KOPT-K1 (cell line): Measurements from ENCODE around the gene NEAT1.
"Not testable (repeated sequence)": the region's sequence is repeated elsewhere in the genome, so short reads cannot be mapped to it uniquely, and the experiment has no call there.

Source experiments
- H3K27ac ChIP-seq: fragments of 200-600 bp; sonication (generic); 2 replicates; pipeline ENCODE4 v1.5.1; 2016; ENCODE audit warnings: antibody characterized with exemption, mild to moderate bottlenecking, low read depth, low read length; ENCODE audit not compliant: poor library complexity, severe bottlenecking
- H3K36me3 ChIP-seq: fragments of 200-600 bp; sonication (generic); 2 replicates; pipeline ENCODE4 v1.5.1; 2017; ENCODE audit warnings: antibody characterized with exemption, mild to moderate bottlenecking, low read length, moderate library complexity; ENCODE audit not compliant: insufficient read depth
- H3K9me3 ChIP-seq: fragments of 200-600 bp; sonication (generic); 2 replicates; pipeline ENCODE4 v1.5.1; 2017; ENCODE audit warnings: antibody characterized with exemption, low read length, mild to moderate bottlenecking; ENCODE audit not compliant: insufficient read depth, poor library complexity, severe bottlenecking

NEAT1 gene

GRCh38 chr11:65452806-65453490 lies 30.4 kb downstream of the NEAT1 start:
- H3K27ac ChIP-seq = no peak overlapping the region
- no peaks in the 10 kb centered on the region for H3K9me3 ChIP-seq
- no peaks in the 10 kb centered on the region for H3K36me3 ChIP-seq

GRCh38 chr11:65454311-65454695 lies 31.7 kb downstream of the NEAT1 start:
- no peaks in the 10 kb centered on the region for H3K9me3 ChIP-seq
- no peak overlapping the region for H3K27ac ChIP-seq
- H3K36me3 ChIP-seq = no peaks in the 10 kb centered on the region

DNA sequence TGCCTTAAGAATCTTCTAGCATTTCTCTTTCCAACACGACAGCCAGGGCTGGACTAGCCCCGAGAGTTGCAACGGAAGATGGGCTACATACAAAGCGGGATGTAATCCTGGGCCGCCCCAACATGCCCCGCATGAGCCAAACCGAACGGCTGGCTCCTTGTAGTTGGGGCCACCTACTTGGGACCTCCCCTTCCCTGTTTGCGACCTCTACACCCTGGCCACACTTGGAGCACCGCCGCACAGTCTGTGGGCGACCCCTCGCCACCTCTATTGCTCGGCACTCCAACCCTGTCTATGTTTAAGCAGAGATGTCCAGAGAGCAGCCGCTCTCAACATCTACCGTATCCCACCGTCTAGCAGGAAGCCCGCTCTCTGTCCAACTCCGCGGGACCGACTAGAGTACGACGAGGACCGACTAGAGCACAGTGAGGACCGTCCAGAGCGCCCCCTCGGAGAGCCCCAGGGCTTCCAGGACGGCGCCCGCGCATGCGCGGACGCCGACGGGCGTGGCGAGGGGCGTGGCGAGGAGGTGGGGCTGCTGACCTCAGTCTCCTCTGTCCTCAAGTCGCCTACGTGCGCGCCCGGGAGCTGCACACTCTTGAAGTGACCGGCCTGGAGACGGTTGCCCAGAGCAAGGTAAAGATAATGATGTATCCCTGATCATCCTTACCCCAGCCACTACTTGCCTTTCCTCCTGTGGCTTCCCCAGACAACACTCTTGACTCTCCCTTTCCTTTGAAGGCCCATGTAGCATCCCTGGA lies 32.3 kb downstream of the NEAT1 start:
- Histone ChIP-seq H3K9me3 (no peaks in the 10 kb centered on the region), H3K27ac (peak overlapping the region; percentile 33), H3K36me3 (no peaks in the 10 kb centered on the region)

- H3K27ac ChIP-seq = no peak overlapping the region
- no peaks in the 10 kb centered on the region for H3K9me3 ChIP-seq
- H3K36me3 ChIP-seq = no peaks in the 10 kb centered on the region
Measured at GRCh38 chr11:65456418-65456817, 33.8 kb downstream of the NEAT1 start.

DNA sequence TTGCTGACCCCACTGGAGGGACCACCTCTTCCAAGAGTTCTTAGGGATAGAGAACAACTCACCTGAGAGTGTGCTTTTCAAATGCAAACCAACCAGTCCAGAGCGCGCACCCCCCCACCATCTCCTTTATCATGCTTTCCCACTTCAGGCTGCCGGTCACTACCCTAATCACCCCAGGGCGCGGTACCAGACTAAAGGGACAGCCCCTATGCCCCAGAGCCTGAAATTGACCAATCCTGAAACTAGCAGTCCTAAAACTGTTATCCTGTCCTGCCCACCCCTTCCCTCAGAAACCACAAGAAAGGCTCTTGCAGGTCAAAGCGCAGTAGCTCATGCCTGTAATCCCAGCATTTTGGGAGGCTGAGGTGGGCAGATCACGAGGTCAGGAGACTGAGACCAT lies 37.0 kb downstream of the NEAT1 start:
- H3K9me3 ChIP-seq = no peaks in the 10 kb centered on the region
- no peaks in the 10 kb centered on the region for H3K36me3 ChIP-seq
- H3K27ac ChIP-seq = no peak overlapping the region

DNA sequence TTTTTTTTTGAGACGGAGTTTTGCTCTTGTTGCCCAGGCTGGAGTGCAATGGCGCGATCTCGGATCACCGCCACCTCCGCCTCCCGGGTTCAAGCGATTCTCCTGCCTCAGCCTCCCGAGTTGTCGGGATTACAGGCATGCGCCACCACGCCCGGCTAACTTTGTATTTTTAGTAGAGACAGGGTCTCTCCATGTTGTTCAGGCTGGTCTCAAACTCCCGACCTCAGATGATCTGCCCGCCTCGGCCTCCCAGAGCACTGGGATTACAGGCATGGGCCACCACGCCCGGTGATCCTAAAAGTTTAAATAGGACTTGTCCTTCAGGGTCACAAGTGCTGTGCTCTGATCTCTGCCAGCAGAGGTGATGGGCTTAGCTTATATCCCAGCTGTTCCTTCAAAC lies 42.9 kb downstream of the NEAT1 start:
- H3K27ac ChIP-seq, H3K9me3 ChIP-seq, H3K36me3 ChIP-seq: not testable (repeated sequence)

GRCh38 chr11:65467306-65467705 lies 44.7 kb downstream of the NEAT1 start:
- not testable (repeated sequence) for H3K36me3 ChIP-seq, H3K9me3 ChIP-seq, H3K27ac ChIP-seq

GRCh38 chr11:65468874-65469333 lies 46.3 kb downstream of the NEAT1 start:
- H3K36me3 ChIP-seq = no peaks in the 10 kb centered on the region
- H3K27ac ChIP-seq = no peak overlapping the region
- no peaks in the 10 kb centered on the region for H3K9me3 ChIP-seq

DNA sequence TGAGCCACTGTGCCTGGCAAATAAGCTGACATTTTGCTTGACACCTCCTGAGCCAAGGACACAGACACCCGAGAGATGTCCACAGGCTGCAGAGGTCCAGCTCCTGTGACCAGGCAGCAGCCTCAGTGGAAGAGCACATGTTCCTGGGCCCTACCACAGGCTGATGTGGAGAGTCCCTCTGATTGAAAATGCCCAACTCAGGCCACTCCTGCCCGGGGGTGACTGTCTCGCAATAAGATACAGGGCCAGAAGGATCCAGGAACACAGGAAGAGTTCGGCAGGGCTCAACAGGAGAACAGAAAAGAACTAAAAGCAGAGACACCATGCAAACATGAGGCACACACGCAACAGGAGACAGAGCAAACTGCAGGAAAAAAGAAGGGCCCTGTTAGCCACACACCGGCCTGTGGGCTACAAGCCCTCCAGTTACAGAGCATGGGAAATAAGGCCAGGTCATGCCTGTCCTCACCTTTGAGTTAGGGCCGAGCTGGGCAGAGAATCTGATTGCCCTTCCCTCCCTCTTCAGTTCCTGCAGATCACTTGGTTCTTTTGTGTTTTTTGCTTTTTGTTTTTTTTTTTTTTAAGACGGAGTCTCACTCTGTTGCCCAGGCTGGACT lies 47.9 kb downstream of the NEAT1 start:
- Histone ChIP-seq H3K36me3 (no peaks in the 10 kb centered on the region), H3K27ac (no peak overlapping the region), H3K9me3 (no peaks in the 10 kb centered on the region)

DNA sequence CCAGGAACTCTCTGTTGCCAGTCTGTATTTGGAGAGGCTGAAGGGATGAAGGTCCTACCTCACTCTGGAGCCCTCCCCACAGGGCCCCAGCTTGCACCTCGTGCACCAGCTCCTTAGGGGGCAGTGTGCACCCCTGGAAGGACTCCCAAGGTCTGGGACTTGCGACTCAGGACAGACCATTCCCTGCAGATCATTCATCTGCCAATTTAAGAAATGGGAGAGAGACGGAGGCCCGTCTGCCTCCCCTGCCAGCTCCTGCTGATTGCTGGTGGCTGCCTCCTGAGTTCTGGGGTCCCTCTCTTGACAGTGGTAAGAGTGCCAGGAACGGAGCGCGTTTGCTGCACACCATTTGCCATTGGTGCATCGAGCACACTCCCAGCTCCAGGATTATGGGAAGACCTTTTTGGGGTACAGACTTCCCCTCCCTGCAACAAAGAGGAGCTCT lies 48.9 kb downstream of the NEAT1 start:
- H3K9me3 ChIP-seq = no peaks in the 10 kb centered on the region
- H3K27ac ChIP-seq = no peak overlapping the region
- H3K36me3 ChIP-seq = no peaks in the 10 kb centered on the region

DNA sequence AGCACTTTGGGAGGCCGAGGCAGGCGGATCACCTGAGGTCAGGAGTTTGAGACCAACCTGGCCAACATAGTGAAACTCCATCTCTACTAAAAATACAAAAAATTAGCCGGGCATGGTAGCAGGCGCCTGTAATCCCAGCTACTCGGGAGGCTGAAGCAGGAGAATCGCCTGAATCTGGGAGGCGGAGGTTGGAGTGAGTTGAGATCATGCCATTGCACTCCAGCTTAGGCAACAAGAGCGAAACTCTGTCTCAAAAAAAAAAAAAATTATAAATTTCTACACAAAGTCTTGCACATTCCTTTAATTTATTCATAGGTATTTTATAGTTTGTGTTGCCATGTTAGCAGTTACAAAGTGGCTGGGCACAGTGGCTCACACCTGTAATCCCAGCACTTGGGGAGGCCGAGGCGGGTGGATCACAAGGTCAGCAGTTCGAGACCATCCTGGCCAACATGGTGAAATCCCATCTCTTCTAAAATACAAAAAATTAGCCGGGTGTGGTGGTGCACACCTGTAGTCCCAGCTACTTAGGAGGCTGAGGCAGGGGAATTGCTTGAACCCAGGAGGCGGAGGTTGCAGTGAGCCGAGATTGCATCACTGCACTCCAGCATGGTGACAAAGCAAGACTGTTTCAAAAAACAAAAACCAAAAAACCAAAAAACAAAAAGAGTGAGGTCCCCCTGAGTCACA lies 50.1 kb downstream of the NEAT1 start:
- H3K27ac ChIP-seq, H3K9me3 ChIP-seq, H3K36me3 ChIP-seq: not testable (repeated sequence)

DNA sequence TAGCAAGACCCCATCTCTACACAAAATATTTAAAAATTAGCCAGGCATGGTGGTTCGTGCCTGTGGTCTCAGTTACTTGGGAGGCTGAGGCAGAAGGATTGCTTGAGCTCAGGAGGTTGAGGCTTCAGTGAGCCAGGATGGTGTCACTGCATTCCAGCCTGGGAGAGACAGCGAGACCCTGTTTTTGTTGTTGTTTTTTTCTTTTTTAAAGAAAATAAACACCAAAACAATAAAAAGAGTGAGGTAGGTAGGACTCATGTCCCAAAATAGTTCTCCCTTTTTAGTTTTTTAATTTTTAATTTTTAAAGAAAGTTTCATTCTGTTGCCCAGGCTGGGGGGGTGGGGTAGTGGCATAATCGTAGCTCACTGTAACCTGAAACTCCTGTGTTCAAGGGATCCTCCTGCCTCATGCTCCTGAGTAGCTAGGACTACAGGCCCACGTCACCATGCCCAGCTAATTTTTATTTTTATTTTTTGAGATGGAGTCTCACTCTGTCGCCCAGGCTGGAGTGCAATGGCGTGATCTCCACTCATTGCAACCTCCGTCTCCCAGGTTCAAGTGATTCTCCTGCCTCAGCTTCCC lies 50.8 kb downstream of the NEAT1 start:
- H3K9me3 ChIP-seq = no peaks in the 10 kb centered on the region
- no peaks in the 10 kb centered on the region for H3K36me3 ChIP-seq
- H3K27ac ChIP-seq = no peak overlapping the region

- Histone ChIP-seq H3K36me3 (no peaks in the 10 kb centered on the region), H3K27ac (no peak overlapping the region), H3K9me3 (no peaks in the 10 kb centered on the region)
Measured at GRCh38 chr11:65474864-65475263, 52.3 kb downstream of the NEAT1 start.

- H3K9me3 ChIP-seq = no peaks in the 10 kb centered on the region
- H3K27ac ChIP-seq = peak overlapping the region; percentile 94
- H3K36me3 ChIP-seq = no peaks in the 10 kb centered on the region
Measured at GRCh38 chr11:65476632-65477148, 54.1 kb downstream of the NEAT1 start.
